ENCODE data around the gene TMEM273. TPM values are rescaled to one million over a fixed set of nuclear protein-coding genes. Genes with fewer than 3 reads are reported as not detected.

Gene TMEM273
- total RNA-seq, 1 donor from 2014 or later, result 16.2 TPM

DNA sequence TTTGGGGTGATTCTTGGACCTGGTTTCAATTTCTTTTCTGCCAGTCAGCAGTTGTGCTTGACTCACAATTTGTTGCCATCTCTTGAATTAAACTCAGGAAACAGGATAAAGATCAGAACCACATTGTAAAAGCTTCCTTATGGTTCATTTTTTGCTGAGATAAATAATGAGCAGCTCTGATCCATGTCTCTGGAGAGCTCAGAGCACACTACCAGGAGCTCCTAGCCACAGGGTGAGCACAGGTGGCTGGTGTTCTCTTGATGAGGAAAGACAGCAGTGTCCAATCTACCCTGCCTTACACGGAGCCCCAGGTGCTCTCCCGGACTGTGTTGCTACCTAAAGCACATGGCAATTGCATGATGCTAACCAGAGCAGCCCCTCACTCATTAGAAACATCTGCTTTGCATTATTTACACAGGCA is 37.2 kb downstream of the TMEM273 start:
- Mint-ChIP-seq H3K36me3 (ENCODE audit: low read depth) (no peaks in the 10 kb centered on the region), H3K4me3 (no peak overlapping the region), H3K9me3 (peaks cover 4% of the 10 kb centered on the region), H3K27ac (no peak overlapping the region), H3K27me3 (ENCODE audit: insufficient read depth) (peaks cover 6% of the 10 kb centered on the region), H3K4me1 (ENCODE audit: low read depth) (no peaks in the 10 kb centered on the region)
- intact Hi-C loops (cut with micrococcal nuclease), result no loop called here
- DNase-seq (ENCODE audit: low spot score), result no peak

DNA sequence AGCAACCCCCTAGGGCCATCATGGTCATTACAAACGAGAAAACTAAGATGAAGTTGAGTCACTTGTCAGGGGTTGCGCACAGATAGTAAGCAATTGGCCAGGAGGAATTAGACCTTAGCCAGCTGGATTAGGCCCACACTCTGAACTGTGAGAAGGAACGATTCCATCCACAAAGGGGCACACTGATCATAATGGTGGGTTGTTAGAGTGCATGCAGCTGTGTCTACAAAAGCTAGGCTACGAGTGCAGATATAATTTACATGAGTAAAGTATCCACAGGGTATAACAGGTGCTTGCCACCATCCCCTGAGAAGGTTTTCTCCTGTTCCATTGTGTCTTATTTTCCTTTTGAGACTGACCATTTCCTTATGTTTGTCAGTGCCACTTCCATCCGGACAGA is 37.8 kb downstream of the TMEM273 start:
- Mint-ChIP-seq H3K4me1 (ENCODE audit: low read depth) (no peaks in the 10 kb centered on the region), H3K27me3 (ENCODE audit: insufficient read depth) (peaks cover 6% of the 10 kb centered on the region), H3K9me3 (peaks cover 4% of the 10 kb centered on the region), H3K4me3 (no peak overlapping the region), H3K36me3 (ENCODE audit: low read depth) (no peaks in the 10 kb centered on the region), H3K27ac (no peak overlapping the region)
- DNase-seq (ENCODE audit: low spot score), result no peak
- intact Hi-C loops (cut with micrococcal nuclease), result no loop called here

DNA sequence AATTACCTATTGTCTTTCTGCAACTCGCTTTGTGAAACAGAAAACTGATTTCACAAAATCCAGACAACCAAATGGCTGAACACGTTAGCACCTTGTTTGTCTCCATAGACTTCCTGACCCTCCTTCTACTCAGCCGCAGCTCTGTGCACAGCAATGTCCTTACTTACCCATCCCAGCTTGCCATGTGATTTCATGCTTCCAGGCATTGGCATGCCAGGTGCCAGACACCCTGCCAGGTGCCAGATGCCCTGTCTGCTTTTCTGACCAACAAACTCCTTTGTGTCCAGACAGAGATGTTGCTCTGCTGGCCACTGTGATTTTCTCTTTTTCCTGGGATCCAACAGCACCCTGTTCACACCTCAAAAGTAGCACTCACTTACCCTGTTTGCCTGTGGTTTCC is 38.3 kb downstream of the TMEM273 start:
- Mint-ChIP-seq H3K4me1 (ENCODE audit: low read depth) (no peaks in the 10 kb centered on the region), H3K27me3 (ENCODE audit: insufficient read depth) (peaks cover 6% of the 10 kb centered on the region), H3K9me3 (peaks cover 4% of the 10 kb centered on the region), H3K36me3 (ENCODE audit: low read depth) (no peaks in the 10 kb centered on the region), H3K4me3 (no peak overlapping the region), H3K27ac (no peak overlapping the region)
- intact Hi-C loops (cut with micrococcal nuclease), result no loop called here
- no peak for DNase-seq (ENCODE audit: low spot score)

DNA sequence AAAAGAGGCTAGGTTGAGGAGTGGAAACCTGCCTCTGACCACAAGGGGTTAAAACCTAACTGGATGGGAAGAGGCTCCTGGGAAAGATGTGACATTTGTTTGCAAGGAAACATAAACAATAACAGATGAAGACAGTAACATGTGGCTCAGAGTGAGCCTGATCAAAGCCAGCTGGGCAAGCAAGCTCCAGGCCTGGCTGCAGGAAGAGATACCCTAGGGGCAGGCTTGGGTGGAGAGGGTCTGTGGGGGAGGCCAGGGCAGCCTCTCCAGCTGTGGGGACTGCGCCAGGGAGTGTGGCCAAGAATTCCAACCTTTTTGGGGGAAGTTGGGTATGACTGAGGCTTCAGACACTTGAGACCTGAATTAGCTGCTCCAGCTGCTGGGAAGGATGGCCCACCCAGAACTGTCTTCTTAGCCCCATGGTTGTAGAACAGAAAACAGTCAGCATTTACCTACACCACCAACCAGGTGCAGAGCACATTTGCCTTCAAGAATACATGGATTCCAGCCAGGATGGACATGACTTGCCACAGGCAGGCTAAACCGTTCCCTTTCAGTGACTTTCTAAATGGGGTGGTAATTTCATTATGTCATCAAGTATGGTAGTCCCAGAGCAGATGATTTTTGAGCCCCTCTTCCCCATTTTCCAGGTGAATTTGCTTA is 44.0 kb downstream of the TMEM273 start:
- Mint-ChIP-seq H3K36me3 (ENCODE audit: low read depth) (no peaks in the 10 kb centered on the region), H3K4me3 (no peak overlapping the region), H3K4me1 (ENCODE audit: low read depth) (no peaks in the 10 kb centered on the region), H3K27me3 (ENCODE audit: insufficient read depth) (peaks cover 7% of the 10 kb centered on the region), H3K9me3 (peaks cover 4% of the 10 kb centered on the region), H3K27ac (no peak overlapping the region)
- intact Hi-C loops (cut with micrococcal nuclease), result no loop called here
- no peak for DNase-seq (ENCODE audit: low spot score)

DNA sequence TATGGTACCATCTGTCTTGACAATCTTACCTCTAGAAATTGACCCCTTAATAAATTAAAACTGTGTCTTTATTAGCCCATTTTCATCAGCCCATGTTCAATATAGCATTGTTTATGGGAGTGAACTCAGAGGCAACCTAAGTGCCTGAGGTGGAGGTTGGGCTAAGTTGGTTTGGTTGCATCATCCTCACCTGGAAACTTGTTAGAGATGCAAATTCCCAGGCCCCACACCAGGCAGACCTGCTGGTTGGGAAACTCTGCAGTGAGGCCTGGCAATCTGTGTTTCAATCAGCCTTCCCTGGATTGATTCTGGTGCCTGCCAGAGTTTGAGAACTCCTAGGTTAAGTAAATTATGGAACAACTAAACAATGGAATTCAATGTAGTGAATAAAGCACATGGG is 44.9 kb downstream of the TMEM273 start:
- intact Hi-C loops (cut with micrococcal nuclease), result no loop called here
- Mint-ChIP-seq H3K9me3 (peaks cover 3% of the 10 kb centered on the region), H3K36me3 (ENCODE audit: low read depth) (no peaks in the 10 kb centered on the region), H3K4me3 (no peak overlapping the region), H3K27me3 (ENCODE audit: insufficient read depth) (peaks cover 7% of the 10 kb centered on the region), H3K4me1 (ENCODE audit: low read depth) (no peaks in the 10 kb centered on the region), H3K27ac (no peak overlapping the region)
- DNase-seq (ENCODE audit: low spot score), result no peak

DNA sequence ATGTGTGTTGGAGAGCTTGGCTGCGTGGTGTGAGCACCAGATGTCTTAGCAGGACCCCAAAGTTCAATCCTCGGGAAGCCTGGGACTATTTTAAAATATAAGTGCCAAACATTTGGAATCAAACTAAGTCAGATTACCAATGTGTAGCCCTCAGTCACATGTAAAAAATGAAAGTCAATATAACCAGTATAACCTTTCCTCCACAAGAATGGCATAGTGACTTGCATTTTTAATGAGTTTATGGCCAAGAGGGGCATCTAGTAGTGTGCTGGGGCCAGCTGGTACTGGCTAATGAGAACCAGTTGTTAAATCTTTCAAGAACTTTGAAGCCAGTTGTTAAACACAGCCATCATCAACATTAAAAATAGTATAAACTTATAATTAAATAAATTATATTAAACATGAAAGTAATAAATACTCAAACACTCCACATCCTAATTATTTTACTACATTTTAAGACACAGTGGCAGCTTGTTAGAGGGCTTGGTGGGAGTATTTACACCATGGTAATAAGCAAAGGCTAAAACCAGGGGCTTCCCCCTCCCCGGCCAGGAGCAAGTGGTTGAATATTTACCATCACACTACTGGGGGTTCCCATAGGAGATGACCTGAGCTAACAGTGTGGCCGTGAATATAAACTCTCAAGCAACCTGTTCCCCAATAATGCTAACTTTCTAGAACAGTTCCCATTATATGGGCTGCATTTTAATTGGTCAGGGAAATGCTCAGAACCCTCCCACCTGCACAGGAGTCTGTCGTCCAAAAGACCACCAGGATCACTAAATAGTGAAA is 46.5 kb downstream of the TMEM273 start:
- Mint-ChIP-seq H3K27me3 (ENCODE audit: insufficient read depth) (peaks cover 7% of the 10 kb centered on the region), H3K36me3 (ENCODE audit: low read depth) (no peaks in the 10 kb centered on the region), H3K9me3 (no peaks in the 10 kb centered on the region), H3K27ac (no peak overlapping the region), H3K4me3 (no peak overlapping the region), H3K4me1 (ENCODE audit: low read depth) (no peaks in the 10 kb centered on the region)
- DNase-seq (ENCODE audit: low spot score), result no peak
- intact Hi-C loops (cut with micrococcal nuclease), result no loop called here

DNA sequence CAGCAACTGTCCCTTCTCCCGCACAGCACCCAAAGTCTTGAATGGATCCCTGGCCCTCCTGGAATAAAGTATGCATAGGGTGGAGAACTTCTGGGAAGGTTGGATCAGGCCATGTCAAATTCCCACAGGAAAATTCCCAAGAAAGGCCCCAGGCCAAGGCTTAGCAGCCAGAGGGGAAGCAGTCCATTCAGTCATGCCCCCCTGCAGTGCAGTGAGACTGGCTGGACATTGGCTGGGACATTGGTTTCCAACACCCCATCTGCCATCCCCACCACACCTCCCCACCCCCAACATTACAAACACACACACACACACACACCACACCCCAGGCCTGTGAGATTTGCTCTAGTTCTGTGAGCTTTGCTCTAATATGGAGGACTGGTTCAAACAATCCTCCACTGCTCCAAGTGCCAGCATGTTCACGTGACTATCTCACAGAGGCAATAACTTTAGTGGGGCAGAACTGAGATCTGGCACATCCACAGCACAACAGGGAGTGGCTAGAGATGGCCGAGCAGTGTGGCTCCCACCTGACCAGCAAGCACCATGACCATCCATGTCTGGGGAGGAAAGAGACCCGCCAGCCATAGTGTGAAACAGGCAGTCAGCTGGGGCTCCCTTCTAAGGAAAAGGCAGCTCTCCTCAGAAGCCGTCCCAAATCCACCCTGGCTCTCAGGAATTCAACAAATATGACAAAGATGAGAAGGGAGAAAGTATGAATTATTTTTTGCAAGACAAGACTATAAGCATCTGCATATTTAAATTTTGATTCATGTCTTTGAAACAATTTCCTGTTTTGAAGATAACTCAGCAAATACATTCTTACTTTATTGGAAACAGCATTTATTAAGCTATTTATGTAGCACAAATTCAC is 47.6 kb downstream of the TMEM273 start:
- intact Hi-C loops (cut with micrococcal nuclease), result no loop called here
- Mint-ChIP-seq H3K27ac (no peak overlapping the region), H3K36me3 (ENCODE audit: low read depth) (no peaks in the 10 kb centered on the region), H3K4me1 (ENCODE audit: low read depth) (no peaks in the 10 kb centered on the region), H3K9me3 (no peaks in the 10 kb centered on the region), H3K27me3 (ENCODE audit: insufficient read depth) (peaks cover 7% of the 10 kb centered on the region), H3K4me3 (no peak overlapping the region)
- no peak for DNase-seq (ENCODE audit: low spot score)

DNA sequence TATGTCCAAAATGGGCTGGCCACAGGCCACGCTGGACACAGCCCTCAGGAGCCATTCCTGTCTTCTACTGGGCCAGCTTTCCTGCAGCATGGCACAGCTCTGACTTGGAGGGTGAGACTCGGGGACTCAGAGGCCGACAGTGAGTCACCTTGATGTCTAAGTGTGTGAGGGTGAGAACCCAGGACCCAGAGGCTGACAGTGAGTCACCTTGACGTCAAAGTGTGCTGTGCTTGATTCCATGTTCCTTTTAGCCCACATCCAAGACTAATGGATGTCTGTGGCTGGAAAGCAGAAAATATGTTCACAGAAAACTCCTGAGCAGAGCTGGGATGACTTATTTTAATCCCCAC is 48.4 kb downstream of the TMEM273 start:
- no peak for DNase-seq (ENCODE audit: low spot score)
- no peaks in the 10 kb centered on the region for H3K36me3 Mint-ChIP-seq (ENCODE audit: low read depth)

DNA sequence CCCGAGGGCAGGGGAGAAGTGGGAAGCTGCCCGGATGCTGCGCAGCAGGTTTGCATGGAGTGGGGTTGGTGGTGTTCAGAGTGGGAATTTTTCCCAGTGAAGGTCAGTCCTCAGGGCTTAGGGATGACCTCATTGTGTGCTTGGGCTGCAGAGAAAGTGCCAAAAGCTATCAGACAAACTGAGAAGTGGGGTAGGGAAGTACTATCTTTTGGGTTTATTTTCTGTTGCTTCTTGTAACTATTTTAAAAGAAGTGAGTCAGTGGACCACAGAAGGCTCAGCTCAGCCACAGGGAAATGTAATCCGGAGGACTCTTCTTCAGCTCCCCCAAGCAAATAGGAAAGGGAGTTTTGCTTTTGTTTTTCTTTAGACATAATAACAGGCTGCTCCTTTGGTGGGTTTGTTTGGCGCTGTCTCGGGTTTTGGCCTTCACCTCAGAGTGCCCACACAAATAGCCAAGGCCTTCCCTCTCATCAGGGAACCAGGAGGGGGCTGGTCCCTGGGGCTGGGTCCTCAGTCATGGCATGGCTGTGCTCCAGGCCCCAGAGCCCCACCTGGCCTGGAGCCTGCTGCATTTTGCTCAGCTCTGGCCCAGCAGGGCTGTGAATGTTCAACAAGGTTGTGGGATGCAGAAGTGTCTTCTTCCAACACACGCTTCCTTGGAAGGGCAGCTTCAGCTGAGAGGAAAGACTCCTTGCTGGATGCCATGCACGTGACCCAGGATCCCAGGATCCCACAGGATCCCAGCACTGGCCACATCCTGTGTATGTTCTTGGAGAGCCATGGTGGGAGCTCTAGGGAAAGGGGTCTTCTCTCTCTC is 49.0 kb downstream of the TMEM273 start:
- no peak for DNase-seq (ENCODE audit: low spot score)
- H3K27me3 Mint-ChIP-seq (ENCODE audit: insufficient read depth), result peaks cover 8% of the 10 kb centered on the region
- no peaks in the 10 kb centered on the region for H3K9me3 Mint-ChIP-seq
- H3K4me1 Mint-ChIP-seq (ENCODE audit: low read depth), result no peaks in the 10 kb centered on the region
- no peaks in the 10 kb centered on the region for H3K36me3 Mint-ChIP-seq (ENCODE audit: low read depth)
- H3K4me3 Mint-ChIP-seq, result no peak overlapping the region
- intact Hi-C loops (cut with micrococcal nuclease), result no loop called here
- H3K27ac Mint-ChIP-seq, result no peak overlapping the region

More for the DNA sequence above, 48.4 kb downstream of the TMEM273 start:
- intact Hi-C loops (cut with micrococcal nuclease), result no loop called here
- H3K27me3 Mint-ChIP-seq (ENCODE audit: insufficient read depth), result peaks cover 7% of the 10 kb centered on the region
- H3K9me3 Mint-ChIP-seq, result no peaks in the 10 kb centered on the region
- H3K27ac Mint-ChIP-seq, result no peak overlapping the region
- no peaks in the 10 kb centered on the region for H3K4me1 Mint-ChIP-seq (ENCODE audit: low read depth)
- no peak overlapping the region for H3K4me3 Mint-ChIP-seq

DNA sequence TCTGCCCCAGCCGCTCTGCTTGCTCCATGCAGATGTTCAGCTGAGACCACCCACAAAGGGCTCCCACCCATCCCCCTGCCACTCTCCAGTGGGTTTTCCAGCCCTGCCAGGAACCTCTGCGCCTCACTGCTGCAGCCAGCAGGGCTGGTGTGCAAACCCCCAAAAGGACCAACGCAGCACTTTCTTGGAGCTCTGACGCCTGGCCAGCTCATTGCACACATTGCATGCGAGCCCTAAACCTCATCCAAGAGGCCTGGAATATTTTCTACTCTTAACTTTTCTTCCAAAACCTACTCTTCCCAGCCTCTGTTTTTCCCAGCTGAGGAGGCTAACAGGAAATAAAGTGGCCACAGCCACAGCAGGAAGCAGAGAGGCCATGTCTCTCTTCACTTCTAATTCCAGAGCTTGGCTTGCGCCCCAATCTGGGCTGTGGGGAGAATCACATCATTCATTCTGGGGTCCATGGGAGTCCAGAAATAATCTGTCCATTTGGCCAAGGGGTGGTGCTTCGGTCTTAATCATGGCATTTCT is 49.8 kb downstream of the TMEM273 start:
- Mint-ChIP-seq H3K9me3 (no peaks in the 10 kb centered on the region), H3K4me1 (ENCODE audit: low read depth) (no peaks in the 10 kb centered on the region), H3K27me3 (ENCODE audit: insufficient read depth) (peaks cover 9% of the 10 kb centered on the region), H3K4me3 (no peak overlapping the region), H3K36me3 (ENCODE audit: low read depth) (no peaks in the 10 kb centered on the region), H3K27ac (no peak overlapping the region)
- DNase-seq (ENCODE audit: low spot score), result no peak
- intact Hi-C loops (cut with micrococcal nuclease), result no loop called here

DNA sequence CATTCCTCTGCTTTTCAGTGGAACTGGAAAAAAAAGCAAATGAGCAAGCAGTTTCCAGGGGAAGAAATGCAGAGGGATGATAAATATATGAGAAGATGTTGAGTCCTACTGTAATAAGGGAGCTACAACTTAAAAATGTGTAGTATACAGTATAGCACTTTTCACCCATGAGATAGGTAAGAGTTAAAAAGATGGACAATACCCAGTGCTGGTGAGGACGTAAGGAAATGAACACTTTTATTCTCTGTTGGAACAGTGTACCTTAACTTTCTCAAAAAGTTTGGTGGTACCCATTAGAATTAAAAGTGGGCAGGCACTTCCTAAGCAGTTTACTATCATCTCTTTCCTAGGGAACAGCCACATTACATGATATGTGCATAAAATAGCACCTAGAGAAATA is 51.7 kb downstream of the TMEM273 start:
- no peak overlapping the region for H3K27ac Mint-ChIP-seq
- peaks cover 5% of the 10 kb centered on the region for H3K27me3 Mint-ChIP-seq (ENCODE audit: insufficient read depth)
- no peak overlapping the region for H3K4me3 Mint-ChIP-seq
- intact Hi-C loops (cut with micrococcal nuclease), result no loop called here
- H3K4me1 Mint-ChIP-seq (ENCODE audit: low read depth), result no peaks in the 10 kb centered on the region
- H3K9me3 Mint-ChIP-seq, result no peaks in the 10 kb centered on the region
- DNase-seq (ENCODE audit: low spot score), result no peak
- H3K36me3 Mint-ChIP-seq (ENCODE audit: low read depth), result no peaks in the 10 kb centered on the region

DNA sequence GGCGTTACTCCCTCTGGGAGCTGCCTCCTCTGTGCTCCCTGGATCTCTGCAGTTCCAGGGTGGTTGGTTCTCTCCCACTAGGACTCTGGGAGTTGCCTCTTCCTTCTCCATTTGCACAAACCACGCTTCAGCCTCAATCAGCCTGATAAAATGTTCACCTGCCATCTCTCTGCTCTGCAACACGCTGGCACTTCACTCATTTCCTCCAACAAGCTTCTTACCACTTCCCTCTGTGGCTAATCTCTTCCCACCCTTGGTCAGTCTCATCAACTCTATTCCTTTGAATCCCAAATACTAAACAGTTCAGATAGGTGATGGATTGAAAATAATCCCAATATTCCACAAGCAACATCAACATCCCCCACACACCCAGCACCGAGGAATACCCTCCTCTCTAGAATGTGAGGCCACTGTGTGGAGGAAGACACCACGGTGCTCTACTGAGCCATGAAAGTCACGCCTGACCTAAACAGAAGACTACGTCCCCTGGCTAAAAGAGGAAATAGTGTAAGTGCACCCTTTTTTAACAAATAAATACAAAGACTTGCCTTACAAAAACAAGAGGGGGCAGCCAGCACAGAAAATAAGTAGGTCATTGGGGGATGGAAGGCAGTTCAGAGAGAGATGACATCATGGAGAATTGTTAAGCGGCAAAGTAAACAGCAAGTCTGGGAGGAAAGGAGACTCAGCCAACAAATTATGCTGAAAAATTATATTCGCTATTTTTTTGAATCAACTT is 52.4 kb downstream of the TMEM273 start:
- Mint-ChIP-seq H3K27ac (no peak overlapping the region), H3K27me3 (ENCODE audit: insufficient read depth) (peaks cover 5% of the 10 kb centered on the region), H3K4me1 (ENCODE audit: low read depth) (no peaks in the 10 kb centered on the region), H3K4me3 (no peak overlapping the region), H3K36me3 (ENCODE audit: low read depth) (no peaks in the 10 kb centered on the region), H3K9me3 (no peaks in the 10 kb centered on the region)
- intact Hi-C loops (cut with micrococcal nuclease), result no loop called here
- no peak for DNase-seq (ENCODE audit: low spot score)

Data from activated T-helper 1 cell treated with anti-CD3 and anti-CD28 coated beads, Interleukin-12 subunit alpha, Interleukin-12 subunit beta, Interleukin-2, Interleukin-4 antibody, amounts not matched to agents 30 ng/mL and 10 ng/mL and 1 ng/mL, durations not matched to agents 14 hours and 24 hours and 36 hours (primary cell).